Right lobe of liver (tissue), 4 donors: ENCODE measurements around the gene ZMIZ1.

Source experiments
- POLR2A ChIP-seq: fragments of 450-650 bp; IDR thresholded peaks from one replicate; pipeline ENCODE4 v1.6.1; 2017; ENCODE audit warnings: antibody characterized with exemption, mild to moderate bottlenecking
- TF ChIP-seq, protein P1 (sequence below), 4 donors: fragments of 200-600 bp in 3 of 4; fragments of 450-650 bp in 1 of 4; IDR thresholded peaks; one replicate each; pipeline versions ENCODE4 v1.5.1 to v1.8.0; 2016 to 2022; ENCODE audit warnings: antibody characterized with exemption in 4 of 4, mild to moderate bottlenecking in 2 of 4
- donor health status: DM: no; HTN: no; CAD: no.
- donor health status: DM: no; HTN: no; CAD: no.
- donor health status: DM: no; HTN: yes; CAD: no.

DNA sequence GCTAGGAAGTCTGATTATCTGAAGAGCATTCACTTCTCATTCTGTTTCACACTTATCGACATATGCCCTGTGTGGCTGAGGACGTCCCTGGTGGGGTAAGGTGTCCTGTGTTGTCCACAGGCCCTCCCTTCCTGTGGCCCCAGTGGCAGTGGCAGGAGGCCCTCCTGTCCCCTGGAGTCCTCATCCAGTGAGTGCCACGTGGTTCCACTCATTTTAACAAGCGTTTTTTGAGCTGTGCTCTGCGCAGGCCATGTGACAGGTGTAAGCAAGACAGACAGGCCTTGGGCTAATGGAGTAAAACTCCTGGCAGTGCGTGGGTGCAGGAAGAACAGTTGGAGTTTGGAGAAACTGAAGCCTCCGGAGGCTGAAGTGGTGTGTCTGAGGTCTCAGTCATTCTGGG, 239.2 kb downstream of the ZMIZ1 start:
- TF ChIP-seq, protein P1, sequence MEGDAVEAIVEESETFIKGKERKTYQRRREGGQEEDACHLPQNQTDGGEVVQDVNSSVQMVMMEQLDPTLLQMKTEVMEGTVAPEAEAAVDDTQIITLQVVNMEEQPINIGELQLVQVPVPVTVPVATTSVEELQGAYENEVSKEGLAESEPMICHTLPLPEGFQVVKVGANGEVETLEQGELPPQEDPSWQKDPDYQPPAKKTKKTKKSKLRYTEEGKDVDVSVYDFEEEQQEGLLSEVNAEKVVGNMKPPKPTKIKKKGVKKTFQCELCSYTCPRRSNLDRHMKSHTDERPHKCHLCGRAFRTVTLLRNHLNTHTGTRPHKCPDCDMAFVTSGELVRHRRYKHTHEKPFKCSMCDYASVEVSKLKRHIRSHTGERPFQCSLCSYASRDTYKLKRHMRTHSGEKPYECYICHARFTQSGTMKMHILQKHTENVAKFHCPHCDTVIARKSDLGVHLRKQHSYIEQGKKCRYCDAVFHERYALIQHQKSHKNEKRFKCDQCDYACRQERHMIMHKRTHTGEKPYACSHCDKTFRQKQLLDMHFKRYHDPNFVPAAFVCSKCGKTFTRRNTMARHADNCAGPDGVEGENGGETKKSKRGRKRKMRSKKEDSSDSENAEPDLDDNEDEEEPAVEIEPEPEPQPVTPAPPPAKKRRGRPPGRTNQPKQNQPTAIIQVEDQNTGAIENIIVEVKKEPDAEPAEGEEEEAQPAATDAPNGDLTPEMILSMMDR (IDR thresholded peaks at IDR 0.05): no peak
- TF ChIP-seq POLR2A: no peak
